Measurements from ENCODE around the gene OSBPL6. TPM values are rescaled to one million over a fixed set of nuclear protein-coding genes. Genes with fewer than 3 reads are reported as not detected.

OSBPL6 gene
- total and polyA plus RNA-seq, 9 of the 15 experiments (the other 6 are each of a cell fraction or from before 2014, with no cell fraction given), result 3.4 to 12.7 (median 9.3) TPM

- ATAC-seq, result no peak
- no peaks in the 10 kb centered on the region for H3K36me3 ChIP-seq (ENCODE audit: control insufficient read depth, insufficient read depth, low read length)
- no peak for DNase-seq (ENCODE audit: extremely low read depth in 1 of 4, low spot score in 3 of 4)
- H3K79me2 ChIP-seq (ENCODE audit: control insufficient read depth, insufficient read depth, low read length), result no peaks in the 10 kb centered on the region
- no peak overlapping the region for H2AFZ ChIP-seq (ENCODE audit: low read depth, low read length)
- 17% methylated on average over 3 of the region's 3 CpGs for WGBS (ENCODE audit: insufficient coverage, low coverage, missing lambda C conversion rate)
- H3K9ac ChIP-seq (ENCODE audit: insufficient read depth in 1 of 2, low read depth in 2 of 2, low read length in 2 of 2), result no peak overlapping the region
- ChIA-PET POLR2A (interaction anchor here (0.7 to 1.5 kb wide), 2 partner anchors 18 to 23 kb away, joined by 3 to 4 read pairs; no protein-coding TSS in a partner anchor), CTCF (ENCODE audit: low intra/inter-chr PET ratio) (no interaction called here)
- in situ Hi-C loops (cut with MboI) (no loop called here), intact Hi-C loops (cut with micrococcal nuclease) (no loop called here)
- 0 out of 5 replicates have a peak, but pooled peaks cover 0 to 3% of the 10 kb centered on the region in 2 experiments for H3K4me1 ChIP-seq (replicated peaks in 1 of 2; ENCODE audit: control insufficient read depth in 2 of 2, insufficient read depth in 2 of 2, low read length in 2 of 2)
- no peak overlapping the region for H3K27ac ChIP-seq (ENCODE audit: extremely low read depth, low read depth, low read length)
- BruUV-seq (replicated peaks), result no TSS peak
- H3K9me3 ChIP-seq (replicated peaks; ENCODE audit: control insufficient read depth, insufficient read depth, low read depth, low read length), result no peaks in the 10 kb centered on the region
- no peaks in the 10 kb centered on the region for H3K27me3 ChIP-seq (ENCODE audit: control insufficient read depth in 2 of 2, insufficient read depth in 2 of 2, low read length in 2 of 2)
- H4K20me1 ChIP-seq (replicated peaks; ENCODE audit: control insufficient read depth, insufficient read depth, low read length), result no peaks in the 10 kb centered on the region
- H3K4me3 ChIP-seq, result no peak overlapping the region
- no peaks in the 10 kb centered on the region for H3K9me1 ChIP-seq (ENCODE audit: control insufficient read depth, insufficient read depth, low read length)
- no peak for FAIRE-seq
- H3K4me2 ChIP-seq (ENCODE audit: insufficient read depth, low read length), result no peak overlapping the region
- TF ChIP-seq BCOR (IDR thresholded peaks at IDR 0.05) (no peak), ZHX1 (conservative IDR thresholded peaks at IDR 0.05; ENCODE audit: low read length) (no peak), BHLHE40 (IDR thresholded peaks at IDR 0.05; ENCODE audit: low read length) (no peak), BDP1 (IDR thresholded peaks at IDR 0.05; ENCODE audit: insufficient read depth, insufficient read length) (no peak), MBD2 (IDR thresholded peaks at IDR 0.05; ENCODE audit: borderline replicate concordance, low read depth) (no peak), RNF219 (CRISPR knock-in tag; IDR thresholded peaks at IDR 0.05) (no peak), SAP30 (IDR thresholded peaks at IDR 0.05; ENCODE audit: borderline replicate concordance, insufficient read depth, low read depth, low read length, poor library complexity, severe bottlenecking) (no peak), XRCC4 (IDR thresholded peaks at IDR 0.05; ENCODE audit: extremely low read depth, insufficient read depth, insufficient read length) (no peak), CC2D1A (IDR thresholded peaks at IDR 0.05) (no peak), C11orf30 (IDR thresholded peaks at IDR 0.05; ENCODE audit: low read depth) (no peak), ZNF764 (CRISPR knock-in tag; IDR thresholded peaks at IDR 0.05; ENCODE audit: low read depth) (no peak), ZFX (CRISPR knock-in tag; IDR thresholded peaks at IDR 0.05) (no peak), ARID3B (CRISPR knock-in tag; IDR thresholded peaks at IDR 0.05; ENCODE audit: borderline replicate concordance) (no peak)
These were observed 127.8 kb downstream of the OSBPL6 start for GRCh38 chr2:178322068-178322467.
